HepG2 (cell line): Measurements from ENCODE around the gene THADA. TPM values are rescaled to one million over a fixed set of nuclear protein-coding genes. Genes with fewer than 3 reads are reported as not detected.
A peak's percentile ranks its signal among the peaks of the same experiment; 100 is the strongest.

Experiments
- ATAC-seq: fragments of 200-7000 bp; cut with Tn5 transposase; 3 replicates; pipeline ENCODE4 v1.9.1; 2020; ENCODE audit warnings: mild to moderate bottlenecking, moderate library complexity
- BruUV-seq: library from RNA; stranded (reverse); fragments of 400-500 nt; replicated peaks from 2 replicates; lab custom pipeline; 2021; lab: Mats Ljungman, UMichigan
- CTCF ChIA-PET: fragments of 300-600 bp; formaldehyde crosslinking; extraction: SDS; loops from one replicate; lab custom pipeline; 2021; ENCODE audit warnings: low total read pairs, inconsistent platforms, low intra/inter-chr PET ratio; lab: Yijun Ruan, JAX
- POLR2A ChIA-PET: fragments of 350-600 bp; sonication (Branson Sonifier 250); formaldehyde crosslinking; loops from one replicate; lab custom pipeline; 2020; ENCODE audit warnings: antibody characterized with exemption, inconsistent platforms; lab: Yijun Ruan, JAX
- DNase-seq: peaks from one replicate; pipeline ENCODE4 v3.0.0-alpha.2; 2015; ENCODE audit warnings: low spot score
- FAIRE-seq: peaks from 3 replicates; lab custom pipeline; 2011; peaks lifted over from hg19 to GRCh38; lab: Jason Lieb, UNC
- H2AFZ ChIP-seq: one replicate; pipeline ENCODE4 v1.6.1; 2011; ENCODE audit warnings: low read length, inconsistent platforms
- H3K27ac ChIP-seq: fragments of 300-600 bp; 3 replicates; pipeline ENCODE4 v1.8.0; 2011; ENCODE audit warnings: mixed run types, mild to moderate bottlenecking, mixed read lengths, low read length, inconsistent platforms; ENCODE audit not compliant: insufficient read depth; ENCODE audit errors: extremely low read length
- H3K27me3 ChIP-seq, 2 experiments: fragments of 200-600 bp in 1 of 2; 2 replicates in 1 of 2; 3 replicates in 1 of 2; pipeline versions ENCODE4 v1.6.0 to v1.8.0; 2011; ENCODE audit warnings: low read length in 2 of 2, mild to moderate bottlenecking in 2 of 2, moderate library complexity in 2 of 2, inconsistent platforms in 1 of 2; ENCODE audit not compliant: insufficient read depth in 2 of 2, control insufficient read depth in 1 of 2
- H3K36me3 ChIP-seq, 2 experiments: fragments of 200-600 bp in 1 of 2; replicated peaks in 1 of 2; 2 replicates in 1 of 2; 3 replicates in 1 of 2; pipeline versions ENCODE4 v1.5.1 to v1.8.0; 2011; ENCODE audit warnings: low read length in 2 of 2, inconsistent platforms in 1 of 2; ENCODE audit not compliant: insufficient read depth in 2 of 2, control insufficient read depth in 1 of 2
- H3K4me1 ChIP-seq: 2 replicates; pipeline ENCODE4 v1.5.1; 2012; ENCODE audit warnings: low read length, inconsistent platforms; ENCODE audit not compliant: insufficient read depth
- H3K4me2 ChIP-seq: 2 replicates; pipeline ENCODE4 v1.6.0; 2011; ENCODE audit warnings: low read depth, low read length, inconsistent platforms
- H3K4me3 ChIP-seq, 3 experiments: fragments of 200-600 bp in 1 of 3; sonication (generic), shearing (Covaris generic) in 1 of 3; replicated peaks in 1 of 3; 2 replicates each; pipeline ENCODE4 v1.5.1; 2011 to 2016; ENCODE audit warnings: low read length in 3 of 3, inconsistent platforms in 2 of 3, low read depth in 2 of 3, mild to moderate bottlenecking in 2 of 3, control low read depth in 1 of 3, mixed read lengths in 1 of 3; ENCODE audit not compliant: insufficient read depth in 1 of 3
- H3K79me2 ChIP-seq: one replicate; pipeline ENCODE4 v1.6.1; 2011; ENCODE audit warnings: low read length, inconsistent platforms; ENCODE audit not compliant: insufficient read depth
- H3K9ac ChIP-seq: 2 replicates; pipeline ENCODE4 v1.6.0; 2011; ENCODE audit warnings: mild to moderate bottlenecking, low read depth, low read length, inconsistent platforms; ENCODE audit not compliant: insufficient read depth
- H3K9me3 ChIP-seq: 2 replicates; pipeline ENCODE4 v1.5.1; 2012; ENCODE audit warnings: mild to moderate bottlenecking, low read length
- H4K20me1 ChIP-seq: 2 replicates; pipeline ENCODE4 v1.6.0; 2011; ENCODE audit warnings: inconsistent platforms, mild to moderate bottlenecking, low read length, moderate library complexity; ENCODE audit not compliant: insufficient read depth
- BCLAF1 ChIP-seq: fragments of 450-650 bp; IDR thresholded peaks from 2 replicates; pipeline ENCODE4 v1.6.1; 2017; ENCODE audit warnings: mild to moderate bottlenecking
- HNRNPK ChIP-seq: fragments of 200-400 bp; formaldehyde crosslinking; IDR thresholded peaks from 2 replicates; pipeline ENCODE4 v1.6.1; 2018; ENCODE audit warnings: low read length, low read depth, moderate library complexity, mild to moderate bottlenecking; ENCODE audit not compliant: poor library complexity, severe bottlenecking
- PCBP1 ChIP-seq: fragments of 200-400 bp; formaldehyde crosslinking; IDR thresholded peaks from 2 replicates; pipeline ENCODE4 v1.6.1; 2017; ENCODE audit warnings: mild to moderate bottlenecking, low read depth, low read length, borderline replicate concordance
- PCBP2 ChIP-seq: fragments of 200-400 bp; formaldehyde crosslinking; optimal IDR thresholded peaks from 2 replicates; pipeline ENCODE3; 2018; ENCODE audit warnings: low read length, low read depth; ENCODE audit not compliant: poor library complexity, severe bottlenecking
- SOX6 ChIP-seq, 2 experiments: fragments of 450-650 bp in 1 of 2; sonication (generic) in 1 of 2; formaldehyde crosslinking in 1 of 2; IDR thresholded peaks; 2 replicates each; pipeline versions ENCODE4 v1.4.0 to v1.6.1; 2017 to 2020; ENCODE audit warnings: antibody characterized with exemption in 1 of 2, mild to moderate bottlenecking in 1 of 2, missing genetic modification reagents in 1 of 2
- SRSF9 ChIP-seq: fragments of 200-400 bp; formaldehyde crosslinking; IDR thresholded peaks from 2 replicates; pipeline ENCODE4 v1.6.1; 2018; ENCODE audit warnings: borderline replicate concordance, mild to moderate bottlenecking, low read depth, low read length; ENCODE audit not compliant: insufficient read depth, poor library complexity, severe bottlenecking
- ZFP90 ChIP-seq: sonication (generic); formaldehyde crosslinking; IDR thresholded peaks from 2 replicates; pipeline ENCODE4 v1.8.0; 2022; ENCODE audit warnings: missing genetic modification reagents, mild to moderate bottlenecking, inconsistent platforms, borderline replicate concordance
- ZNF382 ChIP-seq: sonication (generic); formaldehyde crosslinking; IDR thresholded peaks from 2 replicates; pipeline ENCODE4 v1.5.0; 2020; ENCODE audit warnings: missing genetic modification reagents, mild to moderate bottlenecking, borderline replicate concordance
- ZNF570 ChIP-seq: sonication (generic); formaldehyde crosslinking; IDR thresholded peaks from 2 replicates; pipeline ENCODE4 v1.4.0; 2020; ENCODE audit warnings: mild to moderate bottlenecking, missing genetic modification reagents, borderline replicate concordance
- ZNF646 ChIP-seq: sonication (generic); formaldehyde crosslinking; IDR thresholded peaks from 2 replicates; pipeline ENCODE4 v1.9.0; 2021; ENCODE audit warnings: mild to moderate bottlenecking, missing genetic modification reagents
- WGBS: methylation state at CpG from one replicate; pipeline ENCODE4 v1.1.6; 2017; ENCODE audit warnings: low lambda C conversion rate; 5-methylcytosine and 5-hydroxymethylcytosine counted together
- in situ Hi-C: cut with HindIII; loops from 2 replicates; pipeline ENCODE4 v1.10.0; 2017; ENCODE audit warnings: low pct_unique_long_range_greater_than_20kb; ENCODE audit not compliant: extremely low pct_ligation_motif_present
- intact Hi-C: fragments of 100-400 bp; cut with micrococcal nuclease; formaldehyde crosslinking; loops from one replicate; pipeline ENCODE4 v1.10.0; 2022; ENCODE audit not compliant: unreplicated experiment
- polyA plus RNA-seq, 8 experiments: library from polyadenylated mRNA; depleted of rRNA in 3 of 8; stranded (reverse) in 7 of 8; unstranded in 1 of 8; fragments of >200 nt; fragmentation: Illumina TruSeq in 4 of 8; extraction: Trizol in 4 of 8; gene quantifications; 2 replicates each; pipeline versions ENCODE4 v1.2.1 to v1.2.3, GENCODE V29; 2011 to 2016; ENCODE audit warnings: low read depth in 4 of 8, missing spikeins in 1 of 8, mixed read lengths in 1 of 8; ENCODE audit not compliant: insufficient read depth in 1 of 8
- total RNA-seq, 5 experiments: library from RNA; depleted of rRNA; stranded (reverse); fragments of >200 nt; fragmentation: Illumina TruSeq; extraction: Trizol; gene quantifications; 2 replicates each; pipeline ENCODE4 v1.2.3, GENCODE V29; 2016; ENCODE audit warnings: low read depth in 1 of 5

THADA gene
- total and polyA plus RNA-seq, 2 of the 13 experiments (the other 11 are each of a cell fraction or from before 2014, with no cell fraction given) = 12.7 to 21.7 TPM

GRCh38 chr2:43520919-43521318 is 74.9 kb downstream of the THADA start:
- DNase-seq = no peak
- no peak for FAIRE-seq
- POLR2A ChIA-PET = no interaction called here

GRCh38 chr2:43519643-43520221 is 76.1 kb downstream of the THADA start:
- no peak overlapping the region for H3K27ac ChIP-seq
- no peak overlapping the region for H2AFZ ChIP-seq
- no TSS peak for BruUV-seq
- no peaks in the 10 kb centered on the region for H3K4me1 ChIP-seq
- CTCF ChIA-PET = no interaction called here
- no peak overlapping the region for H3K4me3 ChIP-seq
- H3K9ac ChIP-seq = no peak overlapping the region
- POLR2A ChIA-PET = no interaction called here
- in situ Hi-C loops (no loop called here), intact Hi-C loops (no loop called here)
- no peaks in the 10 kb centered on the region for H4K20me1 ChIP-seq
- no peaks in the 10 kb centered on the region for H3K79me2 ChIP-seq
- FAIRE-seq (no peak), ATAC-seq (no peak), DNase-seq (no peak)
- WGBS = 94% methylated on average over 2 of the region's 2 CpGs
- no peaks in the 10 kb centered on the region for H3K9me3 ChIP-seq
- no peaks in the 10 kb centered on the region for H3K27me3 ChIP-seq
- H3K4me2 ChIP-seq = no peak overlapping the region
- no peaks in the 10 kb centered on the region for H3K36me3 ChIP-seq
- TF ChIP-seq BCLAF1 (no peak), ZNF646 (CRISPR knock-in tag) (no peak), ZNF382 (CRISPR knock-in tag) (no peak), ZFP90 (CRISPR knock-in tag) (no peak)

More at GRCh38 chr2:43520919-43521318, 74.9 kb downstream of the THADA start:
- WGBS = 93% methylated on average over 2 of the region's 2 CpGs
- H3K4me3 ChIP-seq = no peak overlapping the region
- TF ChIP-seq PCBP1 = peak; percentile 82
- peak; percentile 85 for TF ChIP-seq HNRNPK
- TF ChIP-seq PCBP2 = peak; percentile 93
- TF ChIP-seq SOX6 (IDR thresholded peaks at IDR 0.05) = no peak
- no peak for TF ChIP-seq SOX6 (CRISPR knock-in tag; IDR thresholded peaks at IDR 0.05)
- no peak for TF ChIP-seq ZNF570 (CRISPR knock-in tag)
- no peak for TF ChIP-seq SRSF9
- H3K27ac ChIP-seq = no peak overlapping the region
- no peaks in the 10 kb centered on the region for H3K4me1 ChIP-seq
- no peak overlapping the region for H3K4me2 ChIP-seq
- peaks cover 0 to 6% of the 10 kb centered on the region in 2 experiments; a peak in 3 of 5 replicates for H3K36me3 ChIP-seq
- no peak overlapping the region for H2AFZ ChIP-seq
- in situ Hi-C loops (no loop called here), intact Hi-C loops (no loop called here)
- no peaks in the 10 kb centered on the region for H3K79me2 ChIP-seq
- H3K27me3 ChIP-seq = no peaks in the 10 kb centered on the region
- no peaks in the 10 kb centered on the region; the same call in 1 of the 2 replicates for H3K9me3 ChIP-seq
- CTCF ChIA-PET = no interaction called here
- H4K20me1 ChIP-seq = no peaks in the 10 kb centered on the region
- BruUV-seq = no TSS peak
- no peak for ATAC-seq
- no peak overlapping the region for H3K9ac ChIP-seq
